ENCODE data around the gene MORN1. TPM values are rescaled to one million over a fixed set of nuclear protein-coding genes. Genes with fewer than 3 reads are reported as not detected.

Gene MORN1
- total and polyA plus RNA-seq, 2 experiments from 2014 or later = 4.8 to 11.1 TPM

DNA sequence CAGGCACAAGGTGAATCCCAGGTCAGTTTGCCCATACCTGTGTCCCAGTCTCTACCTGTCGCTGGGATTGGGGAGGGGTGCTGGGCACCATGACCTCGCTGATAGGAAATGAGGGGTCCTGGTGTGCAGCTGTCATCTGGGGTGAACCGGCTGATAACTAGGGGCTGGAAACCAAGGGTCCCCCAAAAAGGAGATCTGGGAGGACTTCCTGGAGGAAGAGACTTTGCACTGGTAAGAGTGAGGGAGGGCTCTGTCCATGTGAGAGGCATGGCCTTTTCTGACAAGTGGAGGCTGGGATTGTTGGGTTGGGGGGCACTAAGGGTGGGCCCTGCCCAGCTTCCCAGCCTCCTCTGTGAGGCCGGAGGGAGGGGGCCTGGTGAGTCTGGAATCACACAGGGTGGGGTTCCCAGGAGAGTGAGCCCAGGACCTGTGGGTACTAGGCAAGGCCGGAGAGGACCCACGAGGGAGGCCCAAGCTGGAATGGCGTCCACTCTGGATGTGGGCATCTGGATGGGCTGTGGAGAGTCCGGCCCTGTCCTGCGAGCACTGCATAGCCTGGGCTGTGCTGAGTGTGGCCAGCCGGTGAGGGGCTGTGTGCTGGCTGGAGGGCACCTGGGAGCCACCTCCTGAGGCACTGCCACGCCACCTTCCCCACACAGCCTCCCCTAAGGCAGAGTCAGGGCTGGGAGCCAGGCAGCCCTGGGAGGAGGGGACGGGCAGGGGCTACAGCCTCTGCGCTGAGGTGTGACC lies 25.9 kb upstream of the MORN1 start:
- H3K4me1 Mint-ChIP-seq = peaks cover 16% of the 10 kb centered on the region
- ATAC-seq (no peak), DNase-seq (ENCODE audit: low spot score) (no peak)
- H3F3A ChIP-seq (replicated peaks; ENCODE audit: low read depth) = peaks cover 4% of the 10 kb centered on the region; the same call in 1 of the 2 replicates
- H3K27me3 ChIP-seq (ENCODE audit: insufficient read depth) = no peaks in the 10 kb centered on the region
- no peak overlapping the region for H3K4me2 ChIP-seq
- peaks cover 7% of the 10 kb centered on the region; the same call in 1 of the 2 replicates for H3K4me1 ChIP-seq (ENCODE audit: insufficient read depth)
- H3K9me2 ChIP-seq (ENCODE audit: insufficient read depth) = no peaks in the 10 kb centered on the region
- peak overlapping the region; percentile 52; the same call in 1 of the 2 replicates for H3K27ac Mint-ChIP-seq
- no peaks in the 10 kb centered on the region for H4K20me1 ChIP-seq (replicated peaks; ENCODE audit: insufficient read depth)
- no peak overlapping the region for H3K27ac ChIP-seq (ENCODE audit: low read depth)
- no peaks in the 10 kb centered on the region for H3K79me2 ChIP-seq (replicated peaks; ENCODE audit: insufficient read depth)
- no peak overlapping the region for H3K4me3 Mint-ChIP-seq
- peaks cover 15% of the 10 kb centered on the region for H3K27me3 Mint-ChIP-seq (ENCODE audit: insufficient read depth, low read depth, poor library complexity)
- no peak overlapping the region for H3K4me3 ChIP-seq
- no peaks in the 10 kb centered on the region for H3K36me3 ChIP-seq (ENCODE audit: insufficient read depth)
- H2AFZ ChIP-seq = no peak overlapping the region
- TF ChIP-seq NANOG (IDR thresholded peaks at IDR 0.05; ENCODE audit: borderline replicate concordance) = no peak
- TF ChIP-seq, protein P1, sequence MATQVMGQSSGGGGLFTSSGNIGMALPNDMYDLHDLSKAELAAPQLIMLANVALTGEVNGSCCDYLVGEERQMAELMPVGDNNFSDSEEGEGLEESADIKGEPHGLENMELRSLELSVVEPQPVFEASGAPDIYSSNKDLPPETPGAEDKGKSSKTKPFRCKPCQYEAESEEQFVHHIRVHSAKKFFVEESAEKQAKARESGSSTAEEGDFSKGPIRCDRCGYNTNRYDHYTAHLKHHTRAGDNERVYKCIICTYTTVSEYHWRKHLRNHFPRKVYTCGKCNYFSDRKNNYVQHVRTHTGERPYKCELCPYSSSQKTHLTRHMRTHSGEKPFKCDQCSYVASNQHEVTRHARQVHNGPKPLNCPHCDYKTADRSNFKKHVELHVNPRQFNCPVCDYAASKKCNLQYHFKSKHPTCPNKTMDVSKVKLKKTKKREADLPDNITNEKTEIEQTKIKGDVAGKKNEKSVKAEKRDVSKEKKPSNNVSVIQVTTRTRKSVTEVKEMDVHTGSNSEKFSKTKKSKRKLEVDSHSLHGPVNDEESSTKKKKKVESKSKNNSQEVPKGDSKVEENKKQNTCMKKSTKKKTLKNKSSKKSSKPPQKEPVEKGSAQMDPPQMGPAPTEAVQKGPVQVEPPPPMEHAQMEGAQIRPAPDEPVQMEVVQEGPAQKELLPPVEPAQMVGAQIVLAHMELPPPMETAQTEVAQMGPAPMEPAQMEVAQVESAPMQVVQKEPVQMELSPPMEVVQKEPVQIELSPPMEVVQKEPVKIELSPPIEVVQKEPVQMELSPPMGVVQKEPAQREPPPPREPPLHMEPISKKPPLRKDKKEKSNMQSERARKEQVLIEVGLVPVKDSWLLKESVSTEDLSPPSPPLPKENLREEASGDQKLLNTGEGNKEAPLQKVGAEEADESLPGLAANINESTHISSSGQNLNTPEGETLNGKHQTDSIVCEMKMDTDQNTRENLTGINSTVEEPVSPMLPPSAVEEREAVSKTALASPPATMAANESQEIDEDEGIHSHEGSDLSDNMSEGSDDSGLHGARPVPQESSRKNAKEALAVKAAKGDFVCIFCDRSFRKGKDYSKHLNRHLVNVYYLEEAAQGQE (IDR thresholded peaks at IDR 0.05; ENCODE audit: unreplicated experiment) = no peak
- TF ChIP-seq, protein P2, sequence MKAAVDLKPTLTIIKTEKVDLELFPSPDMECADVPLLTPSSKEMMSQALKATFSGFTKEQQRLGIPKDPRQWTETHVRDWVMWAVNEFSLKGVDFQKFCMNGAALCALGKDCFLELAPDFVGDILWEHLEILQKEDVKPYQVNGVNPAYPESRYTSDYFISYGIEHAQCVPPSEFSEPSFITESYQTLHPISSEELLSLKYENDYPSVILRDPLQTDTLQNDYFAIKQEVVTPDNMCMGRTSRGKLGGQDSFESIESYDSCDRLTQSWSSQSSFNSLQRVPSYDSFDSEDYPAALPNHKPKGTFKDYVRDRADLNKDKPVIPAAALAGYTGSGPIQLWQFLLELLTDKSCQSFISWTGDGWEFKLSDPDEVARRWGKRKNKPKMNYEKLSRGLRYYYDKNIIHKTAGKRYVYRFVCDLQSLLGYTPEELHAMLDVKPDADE (IDR thresholded peaks at IDR 0.05) = no peak
- TF ChIP-seq ZNF114 (CRISPR knock-in tag; IDR thresholded peaks at IDR 0.05) = no peak
- TF ChIP-seq, protein P3, sequence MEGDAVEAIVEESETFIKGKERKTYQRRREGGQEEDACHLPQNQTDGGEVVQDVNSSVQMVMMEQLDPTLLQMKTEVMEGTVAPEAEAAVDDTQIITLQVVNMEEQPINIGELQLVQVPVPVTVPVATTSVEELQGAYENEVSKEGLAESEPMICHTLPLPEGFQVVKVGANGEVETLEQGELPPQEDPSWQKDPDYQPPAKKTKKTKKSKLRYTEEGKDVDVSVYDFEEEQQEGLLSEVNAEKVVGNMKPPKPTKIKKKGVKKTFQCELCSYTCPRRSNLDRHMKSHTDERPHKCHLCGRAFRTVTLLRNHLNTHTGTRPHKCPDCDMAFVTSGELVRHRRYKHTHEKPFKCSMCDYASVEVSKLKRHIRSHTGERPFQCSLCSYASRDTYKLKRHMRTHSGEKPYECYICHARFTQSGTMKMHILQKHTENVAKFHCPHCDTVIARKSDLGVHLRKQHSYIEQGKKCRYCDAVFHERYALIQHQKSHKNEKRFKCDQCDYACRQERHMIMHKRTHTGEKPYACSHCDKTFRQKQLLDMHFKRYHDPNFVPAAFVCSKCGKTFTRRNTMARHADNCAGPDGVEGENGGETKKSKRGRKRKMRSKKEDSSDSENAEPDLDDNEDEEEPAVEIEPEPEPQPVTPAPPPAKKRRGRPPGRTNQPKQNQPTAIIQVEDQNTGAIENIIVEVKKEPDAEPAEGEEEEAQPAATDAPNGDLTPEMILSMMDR (conservative IDR thresholded peaks at IDR 0.05; ENCODE audit: low read depth in 2 of 2) = no peak
- TF ChIP-seq ZNF331 (CRISPR knock-in tag; IDR thresholded peaks at IDR 0.05; ENCODE audit: low read depth) = no peak
- TF ChIP-seq POLR2AphosphoS5 (IDR thresholded peaks at IDR 0.05; ENCODE audit: low read depth) = no peak
- no peak for TF ChIP-seq CREB1 (CRISPR knock-in tag; IDR thresholded peaks at IDR 0.05; ENCODE audit: low read depth)
- TF ChIP-seq STAT1 (IDR thresholded peaks at IDR 0.05; ENCODE audit: unreplicated experiment) = no peak
- TF ChIP-seq, protein P4, sequence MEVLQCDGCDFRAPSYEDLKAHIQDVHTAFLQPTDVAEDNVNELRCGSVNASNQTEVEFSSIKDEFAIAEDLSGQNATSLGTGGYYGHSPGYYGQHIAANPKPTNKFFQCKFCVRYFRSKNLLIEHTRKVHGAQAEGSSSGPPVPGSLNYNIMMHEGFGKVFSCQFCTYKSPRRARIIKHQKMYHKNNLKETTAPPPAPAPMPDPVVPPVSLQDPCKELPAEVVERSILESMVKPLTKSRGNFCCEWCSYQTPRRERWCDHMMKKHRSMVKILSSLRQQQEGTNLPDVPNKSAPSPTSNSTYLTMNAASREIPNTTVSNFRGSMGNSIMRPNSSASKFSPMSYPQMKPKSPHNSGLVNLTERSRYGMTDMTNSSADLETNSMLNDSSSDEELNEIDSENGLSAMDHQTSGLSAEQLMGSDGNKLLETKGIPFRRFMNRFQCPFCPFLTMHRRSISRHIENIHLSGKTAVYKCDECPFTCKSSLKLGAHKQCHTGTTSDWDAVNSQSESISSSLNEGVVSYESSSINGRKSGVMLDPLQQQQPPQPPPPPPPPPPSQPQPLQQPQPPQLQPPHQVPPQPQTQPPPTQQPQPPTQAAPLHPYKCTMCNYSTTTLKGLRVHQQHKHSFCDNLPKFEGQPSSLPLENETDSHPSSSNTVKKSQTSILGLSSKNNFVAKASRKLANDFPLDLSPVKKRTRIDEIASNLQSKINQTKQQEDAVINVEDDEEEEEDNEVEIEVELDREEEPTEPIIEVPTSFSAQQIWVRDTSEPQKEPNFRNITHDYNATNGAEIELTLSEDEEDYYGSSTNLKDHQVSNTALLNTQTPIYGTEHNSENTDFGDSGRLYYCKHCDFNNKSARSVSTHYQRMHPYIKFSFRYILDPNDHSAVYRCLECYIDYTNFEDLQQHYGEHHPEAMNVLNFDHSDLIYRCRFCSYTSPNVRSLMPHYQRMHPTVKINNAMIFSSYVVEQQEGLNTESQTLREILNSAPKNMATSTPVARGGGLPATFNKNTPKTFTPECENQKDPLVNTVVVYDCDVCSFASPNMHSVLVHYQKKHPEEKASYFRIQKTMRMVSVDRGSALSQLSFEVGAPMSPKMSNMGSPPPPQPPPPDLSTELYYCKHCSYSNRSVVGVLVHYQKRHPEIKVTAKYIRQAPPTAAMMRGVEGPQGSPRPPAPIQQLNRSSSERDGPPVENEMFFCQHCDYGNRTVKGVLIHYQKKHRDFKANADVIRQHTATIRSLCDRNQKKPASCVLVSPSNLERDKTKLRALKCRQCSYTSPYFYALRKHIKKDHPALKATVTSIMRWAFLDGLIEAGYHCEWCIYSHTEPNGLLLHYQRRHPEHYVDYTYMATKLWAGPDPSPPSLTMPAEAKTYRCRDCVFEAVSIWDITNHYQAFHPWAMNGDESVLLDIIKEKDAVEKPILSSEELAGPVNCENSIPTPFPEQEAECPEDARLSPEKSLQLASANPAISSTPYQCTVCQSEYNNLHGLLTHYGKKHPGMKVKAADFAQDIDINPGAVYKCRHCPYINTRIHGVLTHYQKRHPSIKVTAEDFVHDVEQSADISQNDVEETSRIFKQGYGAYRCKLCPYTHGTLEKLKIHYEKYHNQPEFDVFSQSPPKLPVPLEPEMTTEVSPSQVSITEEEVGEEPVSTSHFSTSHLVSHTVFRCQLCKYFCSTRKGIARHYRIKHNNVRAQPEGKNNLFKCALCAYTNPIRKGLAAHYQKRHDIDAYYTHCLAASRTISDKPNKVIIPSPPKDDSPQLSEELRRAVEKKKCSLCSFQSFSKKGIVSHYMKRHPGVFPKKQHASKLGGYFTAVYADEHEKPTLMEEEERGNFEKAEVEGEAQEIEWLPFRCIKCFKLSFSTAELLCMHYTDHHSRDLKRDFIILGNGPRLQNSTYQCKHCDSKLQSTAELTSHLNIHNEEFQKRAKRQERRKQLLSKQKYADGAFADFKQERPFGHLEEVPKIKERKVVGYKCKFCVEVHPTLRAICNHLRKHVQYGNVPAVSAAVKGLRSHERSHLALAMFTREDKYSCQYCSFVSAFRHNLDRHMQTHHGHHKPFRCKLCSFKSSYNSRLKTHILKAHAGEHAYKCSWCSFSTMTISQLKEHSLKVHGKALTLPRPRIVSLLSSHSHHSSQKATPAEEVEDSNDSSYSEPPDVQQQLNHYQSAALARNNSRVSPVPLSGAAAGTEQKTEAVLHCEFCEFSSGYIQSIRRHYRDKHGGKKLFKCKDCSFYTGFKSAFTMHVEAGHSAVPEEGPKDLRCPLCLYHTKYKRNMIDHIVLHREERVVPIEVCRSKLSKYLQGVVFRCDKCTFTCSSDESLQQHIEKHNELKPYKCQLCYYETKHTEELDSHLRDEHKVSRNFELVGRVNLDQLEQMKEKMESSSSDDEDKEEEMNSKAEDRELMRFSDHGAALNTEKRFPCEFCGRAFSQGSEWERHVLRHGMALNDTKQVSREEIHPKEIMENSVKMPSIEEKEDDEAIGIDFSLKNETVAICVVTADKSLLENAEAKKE (CRISPR knock-in tag; IDR thresholded peaks at IDR 0.05) = no peak
- TF ChIP-seq EZH2 (IDR thresholded peaks at IDR 0.05; ENCODE audit: low read depth, unreplicated experiment) = no peak
- no peaks in the 10 kb centered on the region for H3K9me3 Mint-ChIP-seq
- H3K36me3 Mint-ChIP-seq (ENCODE audit: low read depth) = no peaks in the 10 kb centered on the region

All from GM23338 (cell line).